Measurements from ENCODE around the gene NRAP.

- TF ChIP-seq NRF1 (IDR thresholded peaks at IDR 0.05; ENCODE audit: low read depth, low read length) (no peak), RXRA (IDR thresholded peaks at IDR 0.05; ENCODE audit: insufficient read depth, low read depth, low read length) (no peak), CREB1 (IDR thresholded peaks at IDR 0.05) (no peak), GABPA (IDR thresholded peaks at IDR 0.05; ENCODE audit: borderline replicate concordance, insufficient read depth, low read length) (no peak)
- TF ChIP-seq, protein P1, sequence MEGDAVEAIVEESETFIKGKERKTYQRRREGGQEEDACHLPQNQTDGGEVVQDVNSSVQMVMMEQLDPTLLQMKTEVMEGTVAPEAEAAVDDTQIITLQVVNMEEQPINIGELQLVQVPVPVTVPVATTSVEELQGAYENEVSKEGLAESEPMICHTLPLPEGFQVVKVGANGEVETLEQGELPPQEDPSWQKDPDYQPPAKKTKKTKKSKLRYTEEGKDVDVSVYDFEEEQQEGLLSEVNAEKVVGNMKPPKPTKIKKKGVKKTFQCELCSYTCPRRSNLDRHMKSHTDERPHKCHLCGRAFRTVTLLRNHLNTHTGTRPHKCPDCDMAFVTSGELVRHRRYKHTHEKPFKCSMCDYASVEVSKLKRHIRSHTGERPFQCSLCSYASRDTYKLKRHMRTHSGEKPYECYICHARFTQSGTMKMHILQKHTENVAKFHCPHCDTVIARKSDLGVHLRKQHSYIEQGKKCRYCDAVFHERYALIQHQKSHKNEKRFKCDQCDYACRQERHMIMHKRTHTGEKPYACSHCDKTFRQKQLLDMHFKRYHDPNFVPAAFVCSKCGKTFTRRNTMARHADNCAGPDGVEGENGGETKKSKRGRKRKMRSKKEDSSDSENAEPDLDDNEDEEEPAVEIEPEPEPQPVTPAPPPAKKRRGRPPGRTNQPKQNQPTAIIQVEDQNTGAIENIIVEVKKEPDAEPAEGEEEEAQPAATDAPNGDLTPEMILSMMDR (IDR thresholded peaks at IDR 0.05; ENCODE audit: control extremely low read depth in 1 of 3, insufficient read depth in 1 of 3, low read depth in 1 of 3, low read length in 3 of 3) = peak; percentile 19 to 58 (median 28)
- TF ChIP-seq, protein P2, sequence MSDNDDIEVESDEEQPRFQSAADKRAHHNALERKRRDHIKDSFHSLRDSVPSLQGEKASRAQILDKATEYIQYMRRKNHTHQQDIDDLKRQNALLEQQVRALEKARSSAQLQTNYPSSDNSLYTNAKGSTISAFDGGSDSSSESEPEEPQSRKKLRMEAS (IDR thresholded peaks at IDR 0.05) = no peak
Measured at GRCh38 chr10:113679463-113680189, 15.8 kb upstream of the NRAP start, which contains the start of gene CASP7.
